ENCODE results near the gene DDX31.
"Not testable (repeated sequence)": the region's sequence is repeated elsewhere in the genome, so short reads cannot be mapped to it uniquely, and the experiment has no call there.

Gene DDX31

GRCh38 chr9:132572921-132573320 lies 96.9 kb downstream of the DDX31 start:
- no peak for TF ChIP-seq CTCF (IDR thresholded peaks at IDR 0.05; ENCODE audit: low read depth, low read length)
- no peak for DNase-seq (ENCODE audit: extremely low read depth, low read depth)

DNA sequence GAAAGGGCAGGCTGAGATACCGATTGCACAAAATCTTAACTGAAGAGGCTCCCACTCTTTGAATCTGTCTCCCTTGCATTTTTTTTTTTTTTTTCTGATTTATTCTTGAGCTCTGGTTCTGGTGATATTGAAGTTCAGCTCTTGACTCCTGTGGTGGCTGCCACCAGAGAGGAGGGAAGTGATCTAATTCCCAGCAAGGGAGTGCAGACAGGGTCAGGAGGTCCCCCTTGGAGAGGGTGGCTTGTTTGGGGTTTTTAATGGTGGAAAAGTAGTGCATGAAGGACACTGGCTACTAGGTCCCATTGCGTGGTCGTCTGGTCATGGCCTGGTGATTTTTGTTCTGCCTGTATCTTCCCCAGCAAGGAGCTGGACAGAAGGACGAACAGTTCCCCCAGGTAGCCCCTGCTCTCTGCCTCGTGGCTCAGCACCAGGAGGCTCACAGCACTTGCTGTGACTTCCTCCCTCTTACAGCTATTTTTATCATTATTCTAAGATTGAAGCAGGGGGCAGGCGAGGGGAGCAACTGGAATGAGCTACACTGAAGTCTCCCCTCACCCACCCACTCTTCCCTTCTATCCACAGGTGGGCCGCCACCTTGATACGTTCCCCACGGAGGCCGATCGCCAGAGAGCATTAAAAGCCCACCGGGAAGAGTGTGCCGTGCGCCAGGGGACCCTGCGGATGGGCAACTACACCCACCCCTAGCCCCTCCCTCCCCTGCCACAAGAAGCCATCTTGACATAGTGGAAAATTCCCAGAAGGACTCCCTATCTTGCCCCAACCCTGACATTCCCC lies 97.8 kb downstream of the DDX31 start:
- DNase-seq (ENCODE audit: extremely low read depth, low read depth): no peak
- no peak for TF ChIP-seq CTCF (IDR thresholded peaks at IDR 0.05; ENCODE audit: low read depth, low read length)

- not testable (repeated sequence) for DNase-seq (ENCODE audit: extremely low read depth, low read depth)
These were observed 101.0 kb downstream of the DDX31 start for GRCh38 chr9:132568787-132569186.

- TF ChIP-seq CTCF (IDR thresholded peaks at IDR 0.05; ENCODE audit: low read depth, low read length): no peak
- no peak for DNase-seq (ENCODE audit: extremely low read depth, low read depth)
These were observed 105.3 kb downstream of the DDX31 start for GRCh38 chr9:132564526-132564925.

DNA sequence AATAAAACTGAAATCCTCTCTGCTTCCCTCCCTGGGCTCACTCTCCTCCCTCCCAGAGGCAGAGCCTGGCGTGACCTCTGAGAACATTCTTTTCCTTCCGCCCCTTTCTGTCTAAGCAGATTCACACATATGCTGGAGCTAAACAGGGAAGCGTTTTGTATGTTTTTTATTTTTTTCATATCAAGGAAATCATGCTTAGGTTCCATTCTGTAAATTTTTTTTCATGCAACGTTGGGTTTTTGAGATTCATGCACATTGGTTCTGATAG lies 107.5 kb downstream of the DDX31 start:
- TF ChIP-seq CTCF (IDR thresholded peaks at IDR 0.05; ENCODE audit: low read depth, low read length): no peak
- no peak for DNase-seq (ENCODE audit: extremely low read depth, low read depth)

GRCh38 chr9:132560616-132561202 lies 109.1 kb downstream of the DDX31 start:
- TF ChIP-seq CTCF (IDR thresholded peaks at IDR 0.05; ENCODE audit: low read depth, low read length): no peak

DNA sequence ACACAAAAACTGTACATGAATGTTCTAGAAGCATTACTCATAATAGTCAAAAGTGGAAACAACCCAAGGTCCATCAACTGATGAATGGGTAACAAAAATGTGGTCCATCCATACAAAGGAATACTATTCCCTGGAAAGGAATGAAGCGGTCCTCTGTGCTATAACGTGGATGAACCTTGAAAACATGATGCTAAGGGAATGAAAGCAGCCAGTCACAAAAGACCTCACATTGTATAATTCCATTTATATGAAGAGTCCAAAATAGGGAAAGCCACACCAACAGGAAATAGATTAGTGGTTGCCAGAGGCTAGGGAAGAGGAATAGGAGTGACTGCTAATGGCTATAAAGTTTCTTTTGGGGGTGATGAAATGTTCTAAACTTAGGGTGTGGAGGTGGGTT lies 110.1 kb downstream of the DDX31 start:
- no peak for TF ChIP-seq CTCF (IDR thresholded peaks at IDR 0.05; ENCODE audit: low read depth, low read length)
- DNase-seq (ENCODE audit: extremely low read depth, low read depth): no peak

More at GRCh38 chr9:132560616-132561202, 109.1 kb downstream of the DDX31 start:
- no peak for DNase-seq (ENCODE audit: extremely low read depth, low read depth)

DNA sequence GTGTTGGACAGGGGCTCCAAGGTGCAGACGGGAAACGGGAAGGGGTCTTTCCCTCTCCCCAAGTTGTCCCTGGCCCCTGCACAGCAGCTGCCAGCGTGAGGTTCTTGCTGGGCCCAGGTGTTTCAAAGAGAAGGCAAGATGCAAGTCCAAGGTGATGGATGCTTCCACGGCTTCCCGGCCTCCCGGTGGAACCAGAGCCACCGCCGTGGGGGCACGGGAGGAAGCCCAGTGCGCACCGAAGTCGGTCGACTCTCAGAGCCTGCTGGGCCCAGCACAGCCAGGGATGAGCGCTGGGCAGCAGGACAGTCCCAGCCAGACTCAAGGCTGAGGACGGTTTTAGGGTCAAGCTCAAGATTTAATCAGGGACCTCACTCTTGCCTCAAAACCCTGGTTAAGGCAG lies 112.6 kb downstream of the DDX31 start:
- DNase-seq (ENCODE audit: extremely low read depth, low read depth): no peak
- no peak for TF ChIP-seq CTCF (IDR thresholded peaks at IDR 0.05; ENCODE audit: low read depth, low read length)
